ENCODE data around the gene CACNG6.
"Not testable (repeated sequence)": the region's sequence is repeated elsewhere in the genome, so short reads cannot be mapped to it uniquely, and the experiment has no call there.

Gene CACNG6

GRCh38 chr19:53945998-53946397 lies 45.4 kb upstream of the CACNG6 start:
- in situ Hi-C loops (cut with HindIII; ENCODE audit: low pct_ligation_motif_present, low sequenced_read_pairs): no loop called here
- DNase-seq: no peak
- Histone ChIP-seq H3K36me3 (replicated peaks) (no peaks in the 10 kb centered on the region), H3K4me3 (ENCODE audit: low read depth, low read length) (no peak overlapping the region), H3K27me3 (replicated peaks) (peaks cover 17% of the 10 kb centered on the region), H3K27ac (no peak overlapping the region)
- no peak for TF ChIP-seq CTCF (IDR thresholded peaks at IDR 0.05; ENCODE audit: low read depth, low read length, missing control alignments)

- Histone ChIP-seq H3K27me3 (replicated peaks) (peaks cover 9% of the 10 kb centered on the region), H3K4me3 (ENCODE audit: low read depth, low read length) (no peak overlapping the region), H3K27ac (no peak overlapping the region), H3K36me3 (replicated peaks) (no peaks in the 10 kb centered on the region)
- DNase-seq: no peak
- TF ChIP-seq CTCF (IDR thresholded peaks at IDR 0.05; ENCODE audit: low read depth, low read length, missing control alignments): peak; percentile 21
- in situ Hi-C loops (cut with HindIII; ENCODE audit: low pct_ligation_motif_present, low sequenced_read_pairs): no loop called here
Observed at GRCh38 chr19:53947624-53948023, 43.8 kb upstream of the CACNG6 start.

- H3K4me3 ChIP-seq (ENCODE audit: low read depth, low read length); H3K27me3 ChIP-seq (replicated peaks); in situ Hi-C loops (cut with HindIII; ENCODE audit: low pct_ligation_motif_present, low sequenced_read_pairs); DNase-seq; H3K27ac ChIP-seq; H3K36me3 ChIP-seq (replicated peaks): not testable (repeated sequence)
Observed at GRCh38 chr19:53948611-53949010, 42.8 kb upstream of the CACNG6 start.

GRCh38 chr19:53951436-53951835 lies 40.0 kb upstream of the CACNG6 start:
- in situ Hi-C loops (cut with HindIII; ENCODE audit: low pct_ligation_motif_present, low sequenced_read_pairs): no loop called here
- H3K36me3 ChIP-seq (replicated peaks): no peaks in the 10 kb centered on the region
- no peak for DNase-seq
- no peak overlapping the region for H3K27ac ChIP-seq
- no peak overlapping the region for H3K4me3 ChIP-seq (ENCODE audit: low read depth, low read length)
- H3K27me3 ChIP-seq (replicated peaks): peaks cover under 1% of the 10 kb centered on the region
- no peak for TF ChIP-seq CTCF (IDR thresholded peaks at IDR 0.05; ENCODE audit: low read depth, low read length, missing control alignments)

- TF ChIP-seq CTCF (IDR thresholded peaks at IDR 0.05; ENCODE audit: low read depth, low read length, missing control alignments): no peak
- DNase-seq: no peak
Observed at GRCh38 chr19:53951947-53952346, 39.5 kb upstream of the CACNG6 start.

GRCh38 chr19:53953383-53953782 lies 38.1 kb upstream of the CACNG6 start:
- in situ Hi-C loops (cut with HindIII; ENCODE audit: low pct_ligation_motif_present, low sequenced_read_pairs): no loop called here
- Histone ChIP-seq H3K27me3 (replicated peaks) (peaks cover 18% of the 10 kb centered on the region), H3K36me3 (replicated peaks) (no peaks in the 10 kb centered on the region), H3K4me3 (ENCODE audit: low read depth, low read length) (no peak overlapping the region), H3K27ac (no peak overlapping the region)
- DNase-seq: no peak
- TF ChIP-seq CTCF (IDR thresholded peaks at IDR 0.05; ENCODE audit: low read depth, low read length, missing control alignments): no peak

More at GRCh38 chr19:53951947-53952346, 39.5 kb upstream of the CACNG6 start:
- Histone ChIP-seq H3K4me3 (ENCODE audit: low read depth, low read length) (no peak overlapping the region), H3K27ac (no peak overlapping the region), H3K36me3 (replicated peaks) (no peaks in the 10 kb centered on the region), H3K27me3 (replicated peaks) (peaks cover 5% of the 10 kb centered on the region)
- in situ Hi-C loops (cut with HindIII; ENCODE audit: low pct_ligation_motif_present, low sequenced_read_pairs): no loop called here

Data from brain microvascular endothelial cell (primary cell).